Measurements from ENCODE around the gene KNDC1. TPM values are rescaled to one million over a fixed set of nuclear protein-coding genes. Genes with fewer than 3 reads are reported as not detected.
"Not testable (repeated sequence)": the region's sequence is repeated elsewhere in the genome, so short reads cannot be mapped to it uniquely, and the experiment has no call there.

Gene KNDC1
- total and polyA plus RNA-seq, 2 experiments from 2014 or later: 10.8 to 33.9 TPM

DNA sequence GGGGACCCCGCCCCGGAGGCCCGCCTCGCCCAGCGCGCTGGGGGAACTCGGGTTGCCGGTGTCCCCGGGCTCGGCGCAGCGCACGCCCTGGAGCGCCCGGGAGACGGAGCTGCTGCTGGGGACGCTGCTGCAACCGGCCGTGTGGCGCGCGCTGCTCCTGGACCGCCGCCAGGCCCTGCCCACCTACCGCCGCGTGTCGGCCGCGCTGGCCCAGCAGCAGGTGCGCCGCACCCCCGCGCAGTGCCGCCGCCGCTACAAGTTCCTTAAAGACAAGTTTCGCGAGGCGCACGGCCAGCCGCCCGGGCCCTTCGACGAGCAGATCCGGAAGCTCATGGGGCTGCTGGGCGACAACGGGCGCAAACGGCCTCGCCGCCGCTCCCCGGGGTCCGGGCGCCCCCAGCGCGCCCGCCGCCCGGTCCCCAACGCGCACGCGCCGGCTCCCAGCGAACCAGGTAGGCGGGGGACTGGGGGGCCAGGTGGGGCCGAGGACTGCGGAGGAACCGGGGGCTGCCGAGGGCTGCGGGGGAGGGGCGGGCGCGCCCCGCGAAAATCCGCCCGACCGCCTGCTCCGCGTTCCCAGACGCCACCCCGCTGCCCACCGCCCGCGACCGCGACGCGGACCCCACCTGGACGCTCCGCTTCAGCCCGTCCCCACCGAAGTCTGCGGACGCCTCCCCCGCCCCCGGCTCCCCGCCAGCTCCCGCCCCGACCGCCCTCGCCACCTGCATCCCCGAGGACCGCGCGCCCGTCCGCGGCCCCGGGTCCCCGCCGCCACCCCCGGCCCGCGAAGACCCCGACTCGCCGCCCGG, 70.6 kb downstream of the KNDC1 start:
- Histone ChIP-seq H3K4me1 (ENCODE audit: low read depth) (no peaks in the 10 kb centered on the region), H3K4me3 (peak overlapping the region; percentile 25), H3K27me3 (peaks cover 89% of the 10 kb centered on the region), H3K27ac (no peak overlapping the region), H3K9me3 (ENCODE audit: low read depth) (no peaks in the 10 kb centered on the region), H3K36me3 (no peaks in the 10 kb centered on the region)
- peak in 1 of 2 donors; percentile 52 for DNase-seq (ENCODE audit: low read depth in 1 of 2, low spot score in 1 of 2)
- TF ChIP-seq, protein P1, sequence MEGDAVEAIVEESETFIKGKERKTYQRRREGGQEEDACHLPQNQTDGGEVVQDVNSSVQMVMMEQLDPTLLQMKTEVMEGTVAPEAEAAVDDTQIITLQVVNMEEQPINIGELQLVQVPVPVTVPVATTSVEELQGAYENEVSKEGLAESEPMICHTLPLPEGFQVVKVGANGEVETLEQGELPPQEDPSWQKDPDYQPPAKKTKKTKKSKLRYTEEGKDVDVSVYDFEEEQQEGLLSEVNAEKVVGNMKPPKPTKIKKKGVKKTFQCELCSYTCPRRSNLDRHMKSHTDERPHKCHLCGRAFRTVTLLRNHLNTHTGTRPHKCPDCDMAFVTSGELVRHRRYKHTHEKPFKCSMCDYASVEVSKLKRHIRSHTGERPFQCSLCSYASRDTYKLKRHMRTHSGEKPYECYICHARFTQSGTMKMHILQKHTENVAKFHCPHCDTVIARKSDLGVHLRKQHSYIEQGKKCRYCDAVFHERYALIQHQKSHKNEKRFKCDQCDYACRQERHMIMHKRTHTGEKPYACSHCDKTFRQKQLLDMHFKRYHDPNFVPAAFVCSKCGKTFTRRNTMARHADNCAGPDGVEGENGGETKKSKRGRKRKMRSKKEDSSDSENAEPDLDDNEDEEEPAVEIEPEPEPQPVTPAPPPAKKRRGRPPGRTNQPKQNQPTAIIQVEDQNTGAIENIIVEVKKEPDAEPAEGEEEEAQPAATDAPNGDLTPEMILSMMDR (IDR thresholded peaks at IDR 0.05; ENCODE audit: low read depth, low read length): no peak

DNA sequence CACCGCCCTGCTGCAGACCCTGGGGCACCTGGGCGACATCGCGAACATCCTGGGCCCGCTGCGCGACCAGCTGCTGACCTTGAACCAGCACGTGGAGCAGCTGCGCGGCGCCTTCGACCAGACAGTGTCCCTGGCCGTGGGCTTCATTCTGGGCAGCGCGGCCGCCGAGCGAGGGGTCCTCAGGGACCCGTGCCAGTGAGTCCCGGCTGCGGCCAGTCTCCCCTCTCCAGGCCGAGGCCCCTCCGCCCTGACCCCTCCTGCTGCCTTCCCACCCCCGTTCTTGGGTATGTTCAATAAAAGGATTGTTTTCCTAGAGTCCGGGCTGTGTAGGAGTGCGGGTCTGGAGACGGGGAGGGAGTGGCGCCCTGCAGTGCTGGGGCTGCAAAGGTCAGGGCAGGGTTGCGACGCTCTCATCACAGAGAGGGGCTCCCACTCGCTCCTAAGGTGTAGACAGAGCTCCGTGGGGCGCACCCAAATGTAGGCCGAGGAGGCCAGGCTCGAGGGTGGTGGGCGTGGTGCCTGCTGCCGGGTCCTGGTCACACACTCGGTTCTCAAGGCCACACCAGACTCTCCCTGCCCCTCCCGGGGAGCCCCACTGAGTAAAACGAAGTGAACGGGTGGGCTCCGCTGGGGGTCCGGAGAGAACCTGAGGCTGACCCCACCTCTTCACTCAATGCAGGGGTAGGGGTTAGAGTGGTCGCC, 71.4 kb downstream of the KNDC1 start:
- Histone ChIP-seq H3K36me3 (no peaks in the 10 kb centered on the region), H3K4me1 (ENCODE audit: low read depth) (no peaks in the 10 kb centered on the region), H3K27ac (no peak overlapping the region), H3K9me3 (ENCODE audit: low read depth) (no peaks in the 10 kb centered on the region), H3K4me3 (no peak overlapping the region), H3K27me3 (peaks cover 97% of the 10 kb centered on the region)
- DNase-seq (ENCODE audit: low read depth in 1 of 2, low spot score in 1 of 2): no peak
- TF ChIP-seq, protein P1 (IDR thresholded peaks at IDR 0.05; ENCODE audit: low read depth, low read length): no peak

DNA sequence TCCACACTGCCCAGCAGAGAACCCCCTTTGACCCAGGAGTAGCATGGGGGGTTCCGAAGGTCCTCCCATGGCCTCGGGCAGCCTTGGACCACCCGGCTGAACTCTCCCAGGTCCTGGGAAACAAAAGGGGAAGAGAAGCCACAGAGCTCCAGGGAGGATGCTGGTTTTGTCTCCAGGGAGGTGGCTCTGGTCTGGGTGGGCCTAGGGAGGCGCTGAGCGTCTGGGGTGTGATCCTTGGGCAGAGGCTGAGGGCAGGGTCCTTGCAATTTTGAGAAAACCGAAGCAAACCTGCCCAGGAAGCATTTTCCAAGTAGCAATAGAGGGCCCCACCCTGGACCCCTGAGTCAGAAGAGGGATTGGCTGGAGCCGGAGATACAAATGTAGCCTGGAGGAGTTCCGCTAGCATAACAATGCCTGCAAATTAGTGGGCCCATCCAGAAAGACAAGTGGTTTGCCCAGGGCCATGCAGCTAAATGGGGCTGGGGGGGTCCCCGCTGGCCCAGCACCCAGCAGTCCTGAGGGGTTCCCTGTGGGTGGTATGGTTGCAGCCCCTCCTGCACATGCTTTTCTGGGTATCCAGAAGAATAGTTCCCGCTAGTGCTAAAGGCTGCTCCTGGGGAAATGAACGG, 72.0 kb downstream of the KNDC1 start:
- Histone ChIP-seq H3K4me3 (no peak overlapping the region), H3K27me3 (peaks cover 100% of the 10 kb centered on the region), H3K4me1 (ENCODE audit: low read depth) (no peaks in the 10 kb centered on the region), H3K27ac (no peak overlapping the region), H3K9me3 (ENCODE audit: low read depth) (no peaks in the 10 kb centered on the region), H3K36me3 (no peaks in the 10 kb centered on the region)
- DNase-seq (ENCODE audit: low read depth in 1 of 2, low spot score in 1 of 2): no peak
- TF ChIP-seq, protein P1 (IDR thresholded peaks at IDR 0.05; ENCODE audit: low read depth, low read length): no peak

DNA sequence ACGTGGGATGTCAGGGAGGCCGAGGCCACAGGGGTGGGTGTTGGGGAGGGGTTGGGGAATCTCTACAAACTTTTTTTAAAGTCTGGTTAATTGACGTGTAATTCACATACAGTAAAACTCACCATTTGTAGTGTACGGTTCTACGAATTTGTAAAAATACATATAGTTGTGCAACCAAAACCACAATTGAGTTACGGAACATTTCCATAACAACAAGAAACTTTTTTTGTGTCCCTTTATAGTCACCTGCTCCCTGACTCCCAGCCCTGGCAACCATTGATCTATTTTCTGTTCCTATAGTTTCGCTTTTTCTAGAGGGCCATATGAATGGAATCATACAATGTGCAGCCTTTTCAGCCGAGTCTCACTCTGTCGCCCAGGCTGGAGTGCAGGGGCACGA, 74.8 kb downstream of the KNDC1 start:
- H3K27ac ChIP-seq; DNase-seq (ENCODE audit: low read depth in 1 of 2, low spot score in 1 of 2); H3K9me3 ChIP-seq (ENCODE audit: low read depth); H3K4me1 ChIP-seq (ENCODE audit: low read depth); H3K36me3 ChIP-seq; H3K4me3 ChIP-seq: not testable (repeated sequence)
- peaks cover 100% of the 10 kb centered on the region for H3K27me3 ChIP-seq

DNA sequence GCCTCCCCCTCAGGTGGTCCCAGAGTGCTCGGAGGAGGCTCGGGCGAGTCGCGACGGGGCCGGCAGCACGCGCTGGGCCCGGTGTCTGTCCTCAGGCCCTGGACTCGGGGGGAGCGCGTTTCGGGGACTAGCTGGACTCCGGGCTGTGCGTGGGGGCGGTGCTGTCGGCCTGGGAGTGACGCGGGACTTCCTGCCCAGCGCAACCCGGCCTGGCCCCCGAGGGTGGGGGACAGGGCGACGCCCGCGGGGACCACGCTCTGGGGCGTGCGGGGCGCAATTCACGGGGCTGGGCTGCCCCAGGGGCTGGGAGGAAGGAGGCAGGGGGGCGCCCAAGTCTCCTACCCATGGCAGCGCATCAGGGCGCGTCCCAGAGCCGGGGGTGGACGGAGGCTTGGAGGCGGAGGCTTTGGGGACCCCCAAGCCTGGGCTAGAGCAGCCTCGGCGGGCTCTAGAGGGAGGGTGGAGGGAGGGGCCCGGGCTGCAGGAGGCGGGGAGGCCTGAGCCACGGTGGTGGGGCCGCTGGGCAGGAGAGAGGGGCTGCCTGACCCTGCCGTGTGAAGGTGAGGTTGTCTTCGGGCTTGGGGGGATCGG, 75.3 kb downstream of the KNDC1 start:
- Histone ChIP-seq H3K36me3 (no peaks in the 10 kb centered on the region), H3K9me3 (ENCODE audit: low read depth) (no peaks in the 10 kb centered on the region), H3K4me3 (no peak overlapping the region), H3K27ac (no peak overlapping the region), H3K27me3 (peaks cover 95% of the 10 kb centered on the region), H3K4me1 (ENCODE audit: low read depth) (no peaks in the 10 kb centered on the region)
- DNase-seq (ENCODE audit: low read depth in 1 of 2, low spot score in 1 of 2): no peak
- TF ChIP-seq, protein P1 (IDR thresholded peaks at IDR 0.05; ENCODE audit: low read depth, low read length): no peak
